NB4 (cell line): ENCODE measurements around the gene ENOX2.

Experiments
- MYC ChIP-seq: IDR thresholded peaks from 2 replicates; pipeline ENCODE4 v1.6.1; 2011; ENCODE audit warnings: low read depth, low read length
- POLR2A ChIP-seq: IDR thresholded peaks from 2 replicates; pipeline ENCODE4 v1.6.1; 2011; ENCODE audit warnings: mild to moderate bottlenecking; ENCODE audit not compliant: insufficient read length; ENCODE audit errors: extremely low read depth
- TF ChIP-seq, protein P1 (sequence below): IDR thresholded peaks from one replicate; pipeline ENCODE4 v1.5.1; 2012; ENCODE audit warnings: low read depth, low read length
- TF ChIP-seq, protein P2 (sequence below): IDR thresholded peaks from 2 replicates; pipeline ENCODE4 v1.6.1; 2011; ENCODE audit warnings: low read depth, low read length

DNA sequence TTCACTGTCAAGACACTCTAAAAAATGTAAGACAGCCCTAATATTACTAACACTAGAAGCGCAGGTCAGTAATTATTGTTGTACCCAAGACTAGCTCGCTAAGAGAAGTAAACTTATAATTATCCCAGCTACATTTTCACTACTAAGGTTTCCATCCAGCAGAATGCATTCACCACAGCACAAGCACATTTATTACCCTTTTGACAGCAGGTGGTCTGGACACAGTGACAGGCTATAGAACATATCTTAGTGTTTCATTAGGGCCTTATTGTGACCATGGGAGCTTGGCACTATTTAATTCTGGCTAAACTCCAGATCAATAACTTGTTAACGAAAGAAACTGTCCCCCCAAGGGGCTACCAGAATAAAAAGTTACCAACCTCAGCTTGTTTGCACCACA, 237.7 kb downstream of the ENOX2 start:
- TF ChIP-seq POLR2A (no peak), MYC (no peak)
- TF ChIP-seq, protein P1, sequence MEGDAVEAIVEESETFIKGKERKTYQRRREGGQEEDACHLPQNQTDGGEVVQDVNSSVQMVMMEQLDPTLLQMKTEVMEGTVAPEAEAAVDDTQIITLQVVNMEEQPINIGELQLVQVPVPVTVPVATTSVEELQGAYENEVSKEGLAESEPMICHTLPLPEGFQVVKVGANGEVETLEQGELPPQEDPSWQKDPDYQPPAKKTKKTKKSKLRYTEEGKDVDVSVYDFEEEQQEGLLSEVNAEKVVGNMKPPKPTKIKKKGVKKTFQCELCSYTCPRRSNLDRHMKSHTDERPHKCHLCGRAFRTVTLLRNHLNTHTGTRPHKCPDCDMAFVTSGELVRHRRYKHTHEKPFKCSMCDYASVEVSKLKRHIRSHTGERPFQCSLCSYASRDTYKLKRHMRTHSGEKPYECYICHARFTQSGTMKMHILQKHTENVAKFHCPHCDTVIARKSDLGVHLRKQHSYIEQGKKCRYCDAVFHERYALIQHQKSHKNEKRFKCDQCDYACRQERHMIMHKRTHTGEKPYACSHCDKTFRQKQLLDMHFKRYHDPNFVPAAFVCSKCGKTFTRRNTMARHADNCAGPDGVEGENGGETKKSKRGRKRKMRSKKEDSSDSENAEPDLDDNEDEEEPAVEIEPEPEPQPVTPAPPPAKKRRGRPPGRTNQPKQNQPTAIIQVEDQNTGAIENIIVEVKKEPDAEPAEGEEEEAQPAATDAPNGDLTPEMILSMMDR = no peak
- TF ChIP-seq, protein P2, sequence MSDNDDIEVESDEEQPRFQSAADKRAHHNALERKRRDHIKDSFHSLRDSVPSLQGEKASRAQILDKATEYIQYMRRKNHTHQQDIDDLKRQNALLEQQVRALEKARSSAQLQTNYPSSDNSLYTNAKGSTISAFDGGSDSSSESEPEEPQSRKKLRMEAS = no peak
